Osteoblast (primary cell): ENCODE measurements around the gene COX10. TPM values are rescaled to one million over a fixed set of nuclear protein-coding genes. Genes with fewer than 3 reads are reported as not detected.

Experiments
- DNase-seq: peaks from one replicate; pipeline ENCODE4 v3.0.0; 2011; ENCODE audit warnings: low spot score, mixed read lengths; ENCODE audit not compliant: insufficient read length; ENCODE audit errors: missing footprints
- H2AFZ ChIP-seq: 2 replicates; pipeline ENCODE4 v1.6.0; 2011; ENCODE audit warnings: mild to moderate bottlenecking, low read length
- H3K27ac ChIP-seq: 2 replicates; pipeline ENCODE4 v1.5.1; 2011; ENCODE audit warnings: mild to moderate bottlenecking, low read depth, low read length, moderate library complexity
- H3K27me3 ChIP-seq: 2 replicates; pipeline ENCODE4 v1.6.0; 2012; ENCODE audit warnings: mild to moderate bottlenecking, control low read depth, inconsistent platforms, low read length, moderate library complexity; ENCODE audit not compliant: insufficient read depth
- H3K36me3 ChIP-seq: 2 replicates; pipeline ENCODE4 v1.5.1; 2011; ENCODE audit warnings: mild to moderate bottlenecking, low read length, control low read depth, moderate library complexity; ENCODE audit not compliant: insufficient read depth
- H3K4me1 ChIP-seq: 2 replicates; pipeline ENCODE4 v1.5.1; 2011; ENCODE audit warnings: mild to moderate bottlenecking, low read length, control low read depth, moderate library complexity; ENCODE audit not compliant: insufficient read depth
- H3K4me2 ChIP-seq: 2 replicates; pipeline ENCODE4 v1.6.0; 2011; ENCODE audit warnings: mild to moderate bottlenecking, low read length; ENCODE audit not compliant: insufficient read depth
- H3K4me3 ChIP-seq: fragments of 200-600 bp; sonication (generic); 3 replicates; pipeline ENCODE4 v1.5.1; 2012; ENCODE audit warnings: mild to moderate bottlenecking, low read length, inconsistent platforms; ENCODE audit not compliant: insufficient read depth
- H3K79me2 ChIP-seq: 2 replicates; pipeline ENCODE4 v1.6.0; 2012; ENCODE audit warnings: mild to moderate bottlenecking, low read length, control low read depth, inconsistent platforms; ENCODE audit not compliant: insufficient read depth
- H3K9me3 ChIP-seq: 2 replicates; pipeline ENCODE4 v1.5.1; 2011; ENCODE audit warnings: low read depth, low read length, control low read depth
- H4K20me1 ChIP-seq: 2 replicates; pipeline ENCODE4 v1.6.0; 2012; ENCODE audit warnings: mild to moderate bottlenecking, low read length, control low read depth; ENCODE audit not compliant: insufficient read depth
- total RNA-seq: library from RNA; depleted of rRNA; stranded (reverse); fragments of >200 nt; gene quantifications from 2 replicates; pipeline ENCODE4 v1.2.3, GENCODE V29; 2012
- TF ChIP-seq, protein P1 (sequence below): IDR thresholded peaks from 2 replicates; pipeline ENCODE4 v1.5.1; 2011; ENCODE audit warnings: mild to moderate bottlenecking, low read depth, low read length, moderate library complexity; ENCODE audit errors: extremely low read depth

COX10 gene
- total RNA-seq, 1 donor: 14.8 TPM

- no peaks in the 10 kb centered on the region for H3K9me3 ChIP-seq
- peaks cover 10% of the 10 kb centered on the region for H3K79me2 ChIP-seq
- no peak overlapping the region for H2AFZ ChIP-seq
- no peak overlapping the region for H3K4me2 ChIP-seq
- H4K20me1 ChIP-seq: no peaks in the 10 kb centered on the region
- no peak for DNase-seq
- peaks cover 3% of the 10 kb centered on the region for H3K36me3 ChIP-seq
- TF ChIP-seq, protein P1, sequence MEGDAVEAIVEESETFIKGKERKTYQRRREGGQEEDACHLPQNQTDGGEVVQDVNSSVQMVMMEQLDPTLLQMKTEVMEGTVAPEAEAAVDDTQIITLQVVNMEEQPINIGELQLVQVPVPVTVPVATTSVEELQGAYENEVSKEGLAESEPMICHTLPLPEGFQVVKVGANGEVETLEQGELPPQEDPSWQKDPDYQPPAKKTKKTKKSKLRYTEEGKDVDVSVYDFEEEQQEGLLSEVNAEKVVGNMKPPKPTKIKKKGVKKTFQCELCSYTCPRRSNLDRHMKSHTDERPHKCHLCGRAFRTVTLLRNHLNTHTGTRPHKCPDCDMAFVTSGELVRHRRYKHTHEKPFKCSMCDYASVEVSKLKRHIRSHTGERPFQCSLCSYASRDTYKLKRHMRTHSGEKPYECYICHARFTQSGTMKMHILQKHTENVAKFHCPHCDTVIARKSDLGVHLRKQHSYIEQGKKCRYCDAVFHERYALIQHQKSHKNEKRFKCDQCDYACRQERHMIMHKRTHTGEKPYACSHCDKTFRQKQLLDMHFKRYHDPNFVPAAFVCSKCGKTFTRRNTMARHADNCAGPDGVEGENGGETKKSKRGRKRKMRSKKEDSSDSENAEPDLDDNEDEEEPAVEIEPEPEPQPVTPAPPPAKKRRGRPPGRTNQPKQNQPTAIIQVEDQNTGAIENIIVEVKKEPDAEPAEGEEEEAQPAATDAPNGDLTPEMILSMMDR: no peak
- no peaks in the 10 kb centered on the region for H3K27me3 ChIP-seq
- no peak overlapping the region for H3K27ac ChIP-seq
- H3K4me3 ChIP-seq: no peak overlapping the region
- no peaks in the 10 kb centered on the region for H3K4me1 ChIP-seq
Observed at GRCh38 chr17:14051692-14052091, 17.6 kb upstream of the COX10 start.

DNA sequence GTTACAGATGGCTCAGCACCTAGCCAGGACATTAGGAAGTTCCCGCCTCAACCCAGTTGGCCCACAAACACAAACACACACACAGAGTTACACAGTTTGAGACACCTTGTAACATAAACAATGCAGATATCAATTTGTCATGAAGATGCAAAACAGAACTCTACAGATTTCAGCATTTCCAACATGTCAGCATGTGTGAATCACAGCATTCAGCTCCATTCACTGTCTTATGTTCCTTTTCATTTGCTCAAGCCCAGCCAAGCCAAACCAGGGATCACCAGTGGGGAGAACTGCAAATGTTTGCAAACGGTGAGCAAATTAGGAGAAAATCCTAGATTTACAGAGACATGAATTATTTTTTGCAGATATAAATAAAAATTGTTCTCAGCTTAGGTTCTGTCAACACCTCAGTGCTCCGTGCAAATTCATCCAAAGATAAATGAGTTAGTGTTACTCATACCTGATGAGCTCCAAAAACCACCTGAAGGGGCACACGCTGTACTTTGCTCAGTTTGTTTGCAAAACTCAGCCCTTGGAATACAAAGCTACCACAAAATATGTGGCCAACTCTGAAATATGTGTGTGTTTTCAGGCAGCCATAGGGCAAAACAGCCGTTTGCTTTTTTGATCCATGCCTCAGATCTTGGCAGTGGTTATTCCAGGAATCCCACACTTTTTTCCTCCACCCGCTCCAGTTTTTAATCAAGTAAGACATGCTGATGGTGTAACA lies 16.3 kb upstream of the COX10 start:
- no peaks in the 10 kb centered on the region for H3K9me3 ChIP-seq
- H3K4me3 ChIP-seq: no peak overlapping the region
- H3K4me2 ChIP-seq: no peak overlapping the region
- H3K4me1 ChIP-seq: no peaks in the 10 kb centered on the region
- no peak for DNase-seq
- H2AFZ ChIP-seq: no peak overlapping the region
- no peaks in the 10 kb centered on the region for H3K27me3 ChIP-seq
- TF ChIP-seq, protein P1: no peak
- peaks cover 14% of the 10 kb centered on the region for H3K79me2 ChIP-seq
- H4K20me1 ChIP-seq: no peaks in the 10 kb centered on the region
- peaks cover 3% of the 10 kb centered on the region for H3K36me3 ChIP-seq
- no peak overlapping the region for H3K27ac ChIP-seq

- TF ChIP-seq, protein P1: no peak
- no peak overlapping the region for H3K27ac ChIP-seq
Observed at GRCh38 chr17:14057591-14057990, 11.7 kb upstream of the COX10 start.

DNA sequence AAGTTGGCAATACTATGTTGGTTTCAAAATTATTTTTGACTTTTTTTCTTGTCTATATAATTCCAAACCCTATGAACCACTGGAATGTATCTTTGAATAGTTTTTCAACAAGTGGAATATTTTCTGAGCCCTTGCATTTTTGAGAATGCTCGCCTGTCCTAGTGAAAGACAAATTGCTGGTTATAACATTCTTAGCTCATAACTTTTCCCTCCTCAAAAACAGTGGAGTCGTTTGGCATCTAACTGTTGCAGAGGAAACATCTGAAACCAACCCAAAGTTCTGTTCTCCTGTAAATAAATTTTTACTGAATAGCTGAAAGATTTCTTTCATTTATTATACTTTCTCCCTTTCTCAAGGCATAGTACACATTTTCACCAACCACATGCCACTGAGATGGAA lies 11.3 kb upstream of the COX10 start:
- Histone ChIP-seq H3K4me1 (peaks cover 23% of the 10 kb centered on the region), H3K9me3 (no peaks in the 10 kb centered on the region), H3K36me3 (peaks cover 3% of the 10 kb centered on the region), H3K27me3 (no peaks in the 10 kb centered on the region), H3K79me2 (peaks cover 32% of the 10 kb centered on the region), H3K27ac (no peak overlapping the region), H2AFZ (no peak overlapping the region), H4K20me1 (no peaks in the 10 kb centered on the region), H3K4me3 (no peak overlapping the region), H3K4me2 (no peak overlapping the region)
- TF ChIP-seq, protein P1: no peak
- DNase-seq: no peak

More at GRCh38 chr17:14057591-14057990, 11.7 kb upstream of the COX10 start:
- Histone ChIP-seq H3K4me3 (no peak overlapping the region), H3K27me3 (no peaks in the 10 kb centered on the region), H3K9me3 (no peaks in the 10 kb centered on the region), H4K20me1 (no peaks in the 10 kb centered on the region), H3K79me2 (peaks cover 32% of the 10 kb centered on the region), H3K36me3 (peaks cover 3% of the 10 kb centered on the region), H3K4me2 (no peak overlapping the region), H2AFZ (no peak overlapping the region), H3K4me1 (peaks cover 18% of the 10 kb centered on the region)
- no peak for DNase-seq
